ENCODE measurements around the gene RAP2A. TPM values are rescaled to one million over a fixed set of nuclear protein-coding genes. Genes with fewer than 3 reads are reported as not detected.

RAP2A gene
- total RNA-seq, 4 donors from 2014 or later: 7.9 to 76.9 (median 24.2) TPM

GRCh38 chr13:97498419-97498818 lies 64.5 kb downstream of the RAP2A start:
- TF ChIP-seq CTCF (IDR thresholded peaks at IDR 0.05): no peak
- TF ChIP-seq POLR2A (IDR thresholded peaks at IDR 0.05): no peak
- Histone ChIP-seq H3K27ac (no peak overlapping the region), H3K9me3 (no peaks in the 10 kb centered on the region), H3K4me3 (no peak overlapping the region), H3K36me3 (no peaks in the 10 kb centered on the region), H3K4me1 (no peaks in the 10 kb centered on the region), H3K27me3 (no peaks in the 10 kb centered on the region)
- no peak for DNase-seq
- intact Hi-C loops (cut with DNase I; ENCODE audit: low total_unique reads): no loop called here

GRCh38 chr13:97499181-97499580 lies 65.2 kb downstream of the RAP2A start:
- Histone ChIP-seq H3K4me3 (no peak overlapping the region), H3K4me1 (no peaks in the 10 kb centered on the region), H3K27ac (no peak overlapping the region), H3K9me3 (no peaks in the 10 kb centered on the region), H3K27me3 (no peaks in the 10 kb centered on the region), H3K36me3 (no peaks in the 10 kb centered on the region)
- intact Hi-C loops (cut with DNase I; ENCODE audit: low total_unique reads): no loop called here
- DNase-seq: no peak
- TF ChIP-seq POLR2A (IDR thresholded peaks at IDR 0.05) (no peak), CTCF (IDR thresholded peaks at IDR 0.05) (no peak)

- intact Hi-C loops (cut with DNase I; ENCODE audit: low total_unique reads): no loop called here
- no peak overlapping the region for H3K4me3 ChIP-seq
- no peaks in the 10 kb centered on the region for H3K4me1 ChIP-seq
- H3K9me3 ChIP-seq: no peaks in the 10 kb centered on the region
- H3K27ac ChIP-seq: no peak overlapping the region
- no peak for DNase-seq
- H3K27me3 ChIP-seq: no peaks in the 10 kb centered on the region
- no peak for TF ChIP-seq CTCF (IDR thresholded peaks at IDR 0.05)
- H3K36me3 ChIP-seq: no peaks in the 10 kb centered on the region
Measured at GRCh38 chr13:97502181-97502580, 68.2 kb downstream of the RAP2A start.

GRCh38 chr13:97502706-97503105 lies 68.7 kb downstream of the RAP2A start:
- Histone ChIP-seq H3K4me1 (no peaks in the 10 kb centered on the region), H3K4me3 (no peak overlapping the region), H3K27me3 (no peaks in the 10 kb centered on the region), H3K27ac (no peak overlapping the region), H3K9me3 (no peaks in the 10 kb centered on the region), H3K36me3 (no peaks in the 10 kb centered on the region)
- no peak for DNase-seq
- TF ChIP-seq CTCF (IDR thresholded peaks at IDR 0.05) (no peak), POLR2A (IDR thresholded peaks at IDR 0.05) (no peak)
- intact Hi-C loops (cut with DNase I; ENCODE audit: low total_unique reads): no loop called here

- no peaks in the 10 kb centered on the region for H3K9me3 ChIP-seq
- H3K27ac ChIP-seq: no peak overlapping the region
- no peaks in the 10 kb centered on the region for H3K27me3 ChIP-seq
- intact Hi-C loops (cut with DNase I; ENCODE audit: low total_unique reads): no loop called here
- H3K36me3 ChIP-seq: no peaks in the 10 kb centered on the region
- H3K4me3 ChIP-seq: no peak overlapping the region
- DNase-seq: no peak
- TF ChIP-seq POLR2A (IDR thresholded peaks at IDR 0.05) (no peak), CTCF (IDR thresholded peaks at IDR 0.05) (no peak)
- no peaks in the 10 kb centered on the region for H3K4me1 ChIP-seq
Measured at GRCh38 chr13:97505017-97505416, 71.0 kb downstream of the RAP2A start.

All from uterus (tissue), 4 donors.